Neutrophil (primary cell): ENCODE measurements around the gene CEP112.

Experiments used
- H3K27ac ChIP-seq: fragments of 200-600 bp; sonication (generic); 2 replicates; pipeline ENCODE4 v1.5.1; 2016; ENCODE audit warnings: mild to moderate bottlenecking, moderate library complexity
- H3K27me3 ChIP-seq: fragments of 200-600 bp; sonication (generic); 2 replicates; pipeline ENCODE4 v1.6.0; 2016; ENCODE audit warnings: mild to moderate bottlenecking
- H3K36me3 ChIP-seq: fragments of 200-600 bp; sonication (generic); 2 replicates; pipeline ENCODE4 v1.5.1; 2017
- H3K4me1 ChIP-seq, 2 experiments: fragments of 200-600 bp in 1 of 2; sonication (generic) in 1 of 2; 1 replicate in 1 of 2; 2 replicates in 1 of 2; pipeline versions ENCODE4 v1.5.1 to v1.6.1; 2013 to 2016; ENCODE audit warnings: low read depth in 1 of 2, low read length in 1 of 2, mild to moderate bottlenecking in 1 of 2, moderate library complexity in 1 of 2; ENCODE audit not compliant: control insufficient read depth in 1 of 2, insufficient read depth in 1 of 2
- H3K4me3 ChIP-seq, 2 experiments: fragments of 200-600 bp in 1 of 2; sonication (generic) in 1 of 2; 1 replicate in 1 of 2; 2 replicates in 1 of 2; pipeline ENCODE4 v1.5.1; 2013 to 2016; ENCODE audit warnings: low read depth in 1 of 2, low read length in 1 of 2, mild to moderate bottlenecking in 1 of 2, moderate library complexity in 1 of 2
- H3K9me3 ChIP-seq: fragments of 200-600 bp; sonication (generic); 2 replicates; pipeline ENCODE4 v1.5.1; 2016
- TF ChIP-seq, protein P1 (sequence below): fragments of 200-600 bp; sonication (generic); IDR thresholded peaks from 2 replicates; pipeline ENCODE4 v1.5.1; 2016; ENCODE audit warnings: antibody characterized with exemption

Gene CEP112

GRCh38 chr17:65902831-65903522 lies 289.0 kb downstream of the CEP112 start:
- TF ChIP-seq, protein P1, sequence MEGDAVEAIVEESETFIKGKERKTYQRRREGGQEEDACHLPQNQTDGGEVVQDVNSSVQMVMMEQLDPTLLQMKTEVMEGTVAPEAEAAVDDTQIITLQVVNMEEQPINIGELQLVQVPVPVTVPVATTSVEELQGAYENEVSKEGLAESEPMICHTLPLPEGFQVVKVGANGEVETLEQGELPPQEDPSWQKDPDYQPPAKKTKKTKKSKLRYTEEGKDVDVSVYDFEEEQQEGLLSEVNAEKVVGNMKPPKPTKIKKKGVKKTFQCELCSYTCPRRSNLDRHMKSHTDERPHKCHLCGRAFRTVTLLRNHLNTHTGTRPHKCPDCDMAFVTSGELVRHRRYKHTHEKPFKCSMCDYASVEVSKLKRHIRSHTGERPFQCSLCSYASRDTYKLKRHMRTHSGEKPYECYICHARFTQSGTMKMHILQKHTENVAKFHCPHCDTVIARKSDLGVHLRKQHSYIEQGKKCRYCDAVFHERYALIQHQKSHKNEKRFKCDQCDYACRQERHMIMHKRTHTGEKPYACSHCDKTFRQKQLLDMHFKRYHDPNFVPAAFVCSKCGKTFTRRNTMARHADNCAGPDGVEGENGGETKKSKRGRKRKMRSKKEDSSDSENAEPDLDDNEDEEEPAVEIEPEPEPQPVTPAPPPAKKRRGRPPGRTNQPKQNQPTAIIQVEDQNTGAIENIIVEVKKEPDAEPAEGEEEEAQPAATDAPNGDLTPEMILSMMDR = no peak
- H3K4me1 ChIP-seq = no peaks in the 10 kb centered on the region
- H3K9me3 ChIP-seq = no peaks in the 10 kb centered on the region
- H3K4me3 ChIP-seq = no peak overlapping the region
- no peaks in the 10 kb centered on the region for H3K36me3 ChIP-seq
- no peaks in the 10 kb centered on the region for H3K27me3 ChIP-seq
- H3K27ac ChIP-seq = no peak overlapping the region

- TF ChIP-seq, protein P1 = no peak
- Histone ChIP-seq H3K4me1 (no peaks in the 10 kb centered on the region), H3K36me3 (no peaks in the 10 kb centered on the region)
These were observed 289.8 kb downstream of the CEP112 start for GRCh38 chr17:65902155-65902554.

GRCh38 chr17:65901394-65901793 lies 290.5 kb downstream of the CEP112 start:
- no peaks in the 10 kb centered on the region for H3K9me3 ChIP-seq
- H3K36me3 ChIP-seq = no peaks in the 10 kb centered on the region
- H3K4me3 ChIP-seq = no peak overlapping the region
- H3K27ac ChIP-seq = no peak overlapping the region
- H3K4me1 ChIP-seq = no peaks in the 10 kb centered on the region
- no peaks in the 10 kb centered on the region for H3K27me3 ChIP-seq
- TF ChIP-seq, protein P1 = no peak

More at GRCh38 chr17:65902155-65902554, 289.8 kb downstream of the CEP112 start:
- H3K27ac ChIP-seq = no peak overlapping the region
- no peak overlapping the region for H3K4me3 ChIP-seq
- H3K27me3 ChIP-seq = no peaks in the 10 kb centered on the region
- H3K9me3 ChIP-seq = no peaks in the 10 kb centered on the region

- no peaks in the 10 kb centered on the region for H3K9me3 ChIP-seq
- no peaks in the 10 kb centered on the region for H3K36me3 ChIP-seq
- no peaks in the 10 kb centered on the region for H3K27me3 ChIP-seq
- no peaks in the 10 kb centered on the region for H3K4me1 ChIP-seq
- H3K4me3 ChIP-seq = no peak overlapping the region
- no peak overlapping the region for H3K27ac ChIP-seq
- TF ChIP-seq, protein P1 = no peak
These were observed 291.7 kb downstream of the CEP112 start for GRCh38 chr17:65900216-65900615.

DNA sequence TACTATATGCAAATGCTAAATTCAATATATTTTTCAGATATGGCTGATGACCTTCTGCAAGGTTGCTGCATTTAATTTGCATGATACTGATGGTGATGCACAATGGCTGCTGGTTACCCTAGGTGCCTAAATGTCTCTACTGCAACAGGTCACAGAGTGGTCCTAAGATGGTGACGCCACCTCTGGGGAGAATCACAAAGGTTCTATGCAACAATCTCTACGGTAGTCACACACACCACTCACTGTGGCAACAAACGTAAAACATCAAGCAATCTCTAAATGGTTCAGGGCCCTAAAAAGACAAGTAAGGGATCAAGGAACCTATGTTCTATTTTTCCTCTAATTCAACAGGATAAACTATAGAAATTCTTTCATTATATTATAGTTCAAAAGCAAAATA lies 293.3 kb downstream of the CEP112 start:
- Histone ChIP-seq H3K36me3 (no peaks in the 10 kb centered on the region), H3K27ac (no peak overlapping the region), H3K27me3 (no peaks in the 10 kb centered on the region), H3K4me1 (no peaks in the 10 kb centered on the region), H3K9me3 (no peaks in the 10 kb centered on the region), H3K4me3 (no peak overlapping the region)
- TF ChIP-seq, protein P1 = no peak
